Measurements from ENCODE around the gene MPHOSPH9.

DNA sequence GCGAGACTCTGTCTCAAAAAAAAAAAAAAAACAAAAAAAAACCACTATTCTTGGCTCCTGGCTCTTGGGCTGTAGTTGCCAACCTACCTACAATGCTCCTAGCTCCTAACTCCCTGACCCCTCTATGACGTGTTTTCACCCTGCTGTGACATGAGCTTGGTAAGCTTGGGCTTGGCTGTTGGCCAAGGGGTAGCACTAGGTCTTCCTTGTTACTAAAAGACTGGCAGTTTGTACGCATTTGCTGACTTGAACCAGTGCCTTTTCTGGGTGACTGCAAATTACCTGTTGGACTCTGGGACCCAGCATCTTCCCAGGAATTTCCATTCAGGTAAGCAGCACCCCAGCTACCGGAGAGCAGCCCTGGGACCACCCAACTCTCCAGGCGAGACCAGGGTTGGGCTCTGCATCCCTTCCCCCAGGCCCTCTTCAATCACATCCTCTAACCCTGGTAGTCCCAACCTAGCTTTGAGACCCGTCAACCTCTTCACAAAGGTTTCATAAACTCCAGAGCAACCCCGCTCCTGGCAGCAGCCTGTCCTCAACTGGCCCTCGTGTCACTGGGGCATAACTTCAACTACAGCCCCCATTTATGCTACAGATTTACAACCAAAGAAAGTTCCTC lies 30.4 kb upstream of the MPHOSPH9 start:
- TF ChIP-seq JUND (IDR thresholded peaks at IDR 0.05), result no peak
- TF ChIP-seq GABPA (IDR thresholded peaks at IDR 0.05 in 1 of 2, conservative IDR thresholded peaks at IDR 0.05 in 1 of 2), result no peak
- TF ChIP-seq SP1 (IDR thresholded peaks at IDR 0.05), result no peak
- TF ChIP-seq, protein P1, sequence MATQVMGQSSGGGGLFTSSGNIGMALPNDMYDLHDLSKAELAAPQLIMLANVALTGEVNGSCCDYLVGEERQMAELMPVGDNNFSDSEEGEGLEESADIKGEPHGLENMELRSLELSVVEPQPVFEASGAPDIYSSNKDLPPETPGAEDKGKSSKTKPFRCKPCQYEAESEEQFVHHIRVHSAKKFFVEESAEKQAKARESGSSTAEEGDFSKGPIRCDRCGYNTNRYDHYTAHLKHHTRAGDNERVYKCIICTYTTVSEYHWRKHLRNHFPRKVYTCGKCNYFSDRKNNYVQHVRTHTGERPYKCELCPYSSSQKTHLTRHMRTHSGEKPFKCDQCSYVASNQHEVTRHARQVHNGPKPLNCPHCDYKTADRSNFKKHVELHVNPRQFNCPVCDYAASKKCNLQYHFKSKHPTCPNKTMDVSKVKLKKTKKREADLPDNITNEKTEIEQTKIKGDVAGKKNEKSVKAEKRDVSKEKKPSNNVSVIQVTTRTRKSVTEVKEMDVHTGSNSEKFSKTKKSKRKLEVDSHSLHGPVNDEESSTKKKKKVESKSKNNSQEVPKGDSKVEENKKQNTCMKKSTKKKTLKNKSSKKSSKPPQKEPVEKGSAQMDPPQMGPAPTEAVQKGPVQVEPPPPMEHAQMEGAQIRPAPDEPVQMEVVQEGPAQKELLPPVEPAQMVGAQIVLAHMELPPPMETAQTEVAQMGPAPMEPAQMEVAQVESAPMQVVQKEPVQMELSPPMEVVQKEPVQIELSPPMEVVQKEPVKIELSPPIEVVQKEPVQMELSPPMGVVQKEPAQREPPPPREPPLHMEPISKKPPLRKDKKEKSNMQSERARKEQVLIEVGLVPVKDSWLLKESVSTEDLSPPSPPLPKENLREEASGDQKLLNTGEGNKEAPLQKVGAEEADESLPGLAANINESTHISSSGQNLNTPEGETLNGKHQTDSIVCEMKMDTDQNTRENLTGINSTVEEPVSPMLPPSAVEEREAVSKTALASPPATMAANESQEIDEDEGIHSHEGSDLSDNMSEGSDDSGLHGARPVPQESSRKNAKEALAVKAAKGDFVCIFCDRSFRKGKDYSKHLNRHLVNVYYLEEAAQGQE (IDR thresholded peaks at IDR 0.05), result no peak
- TF ChIP-seq, protein P2, sequence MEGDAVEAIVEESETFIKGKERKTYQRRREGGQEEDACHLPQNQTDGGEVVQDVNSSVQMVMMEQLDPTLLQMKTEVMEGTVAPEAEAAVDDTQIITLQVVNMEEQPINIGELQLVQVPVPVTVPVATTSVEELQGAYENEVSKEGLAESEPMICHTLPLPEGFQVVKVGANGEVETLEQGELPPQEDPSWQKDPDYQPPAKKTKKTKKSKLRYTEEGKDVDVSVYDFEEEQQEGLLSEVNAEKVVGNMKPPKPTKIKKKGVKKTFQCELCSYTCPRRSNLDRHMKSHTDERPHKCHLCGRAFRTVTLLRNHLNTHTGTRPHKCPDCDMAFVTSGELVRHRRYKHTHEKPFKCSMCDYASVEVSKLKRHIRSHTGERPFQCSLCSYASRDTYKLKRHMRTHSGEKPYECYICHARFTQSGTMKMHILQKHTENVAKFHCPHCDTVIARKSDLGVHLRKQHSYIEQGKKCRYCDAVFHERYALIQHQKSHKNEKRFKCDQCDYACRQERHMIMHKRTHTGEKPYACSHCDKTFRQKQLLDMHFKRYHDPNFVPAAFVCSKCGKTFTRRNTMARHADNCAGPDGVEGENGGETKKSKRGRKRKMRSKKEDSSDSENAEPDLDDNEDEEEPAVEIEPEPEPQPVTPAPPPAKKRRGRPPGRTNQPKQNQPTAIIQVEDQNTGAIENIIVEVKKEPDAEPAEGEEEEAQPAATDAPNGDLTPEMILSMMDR (IDR thresholded peaks at IDR 0.05; ENCODE audit: low read depth, low read length, missing input control), result no peak
- TF ChIP-seq, protein P3, sequence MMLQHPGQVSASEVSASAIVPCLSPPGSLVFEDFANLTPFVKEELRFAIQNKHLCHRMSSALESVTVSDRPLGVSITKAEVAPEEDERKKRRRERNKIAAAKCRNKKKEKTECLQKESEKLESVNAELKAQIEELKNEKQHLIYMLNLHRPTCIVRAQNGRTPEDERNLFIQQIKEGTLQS (IDR thresholded peaks at IDR 0.05), result no peak
- TF ChIP-seq RAD21 (IDR thresholded peaks at IDR 0.05), result no peak
- TF ChIP-seq, protein P4, sequence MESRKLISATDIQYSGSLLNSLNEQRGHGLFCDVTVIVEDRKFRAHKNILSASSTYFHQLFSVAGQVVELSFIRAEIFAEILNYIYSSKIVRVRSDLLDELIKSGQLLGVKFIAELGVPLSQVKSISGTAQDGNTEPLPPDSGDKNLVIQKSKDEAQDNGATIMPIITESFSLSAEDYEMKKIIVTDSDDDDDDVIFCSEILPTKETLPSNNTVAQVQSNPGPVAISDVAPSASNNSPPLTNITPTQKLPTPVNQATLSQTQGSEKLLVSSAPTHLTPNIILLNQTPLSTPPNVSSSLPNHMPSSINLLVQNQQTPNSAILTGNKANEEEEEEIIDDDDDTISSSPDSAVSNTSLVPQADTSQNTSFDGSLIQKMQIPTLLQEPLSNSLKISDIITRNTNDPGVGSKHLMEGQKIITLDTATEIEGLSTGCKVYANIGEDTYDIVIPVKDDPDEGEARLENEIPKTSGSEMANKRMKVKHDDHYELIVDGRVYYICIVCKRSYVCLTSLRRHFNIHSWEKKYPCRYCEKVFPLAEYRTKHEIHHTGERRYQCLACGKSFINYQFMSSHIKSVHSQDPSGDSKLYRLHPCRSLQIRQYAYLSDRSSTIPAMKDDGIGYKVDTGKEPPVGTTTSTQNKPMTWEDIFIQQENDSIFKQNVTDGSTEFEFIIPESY (IDR thresholded peaks at IDR 0.05), result no peak
- TF ChIP-seq, protein P5, sequence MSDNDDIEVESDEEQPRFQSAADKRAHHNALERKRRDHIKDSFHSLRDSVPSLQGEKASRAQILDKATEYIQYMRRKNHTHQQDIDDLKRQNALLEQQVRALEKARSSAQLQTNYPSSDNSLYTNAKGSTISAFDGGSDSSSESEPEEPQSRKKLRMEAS (IDR thresholded peaks at IDR 0.05), result no peak

Measured in liver (tissue), 3 donors.